HG02885 (cell line): ENCODE results near the gene ATP8B3.

Experiments used
- ATAC-seq: cut with Tn5 transposase; IDR thresholded peaks from one replicate; pipeline ENCODE4 v1.9.1; 2021; ENCODE audit warnings: mild to moderate bottlenecking; ENCODE audit not compliant: unreplicated experiment, poor library complexity

Gene ATP8B3

DNA sequence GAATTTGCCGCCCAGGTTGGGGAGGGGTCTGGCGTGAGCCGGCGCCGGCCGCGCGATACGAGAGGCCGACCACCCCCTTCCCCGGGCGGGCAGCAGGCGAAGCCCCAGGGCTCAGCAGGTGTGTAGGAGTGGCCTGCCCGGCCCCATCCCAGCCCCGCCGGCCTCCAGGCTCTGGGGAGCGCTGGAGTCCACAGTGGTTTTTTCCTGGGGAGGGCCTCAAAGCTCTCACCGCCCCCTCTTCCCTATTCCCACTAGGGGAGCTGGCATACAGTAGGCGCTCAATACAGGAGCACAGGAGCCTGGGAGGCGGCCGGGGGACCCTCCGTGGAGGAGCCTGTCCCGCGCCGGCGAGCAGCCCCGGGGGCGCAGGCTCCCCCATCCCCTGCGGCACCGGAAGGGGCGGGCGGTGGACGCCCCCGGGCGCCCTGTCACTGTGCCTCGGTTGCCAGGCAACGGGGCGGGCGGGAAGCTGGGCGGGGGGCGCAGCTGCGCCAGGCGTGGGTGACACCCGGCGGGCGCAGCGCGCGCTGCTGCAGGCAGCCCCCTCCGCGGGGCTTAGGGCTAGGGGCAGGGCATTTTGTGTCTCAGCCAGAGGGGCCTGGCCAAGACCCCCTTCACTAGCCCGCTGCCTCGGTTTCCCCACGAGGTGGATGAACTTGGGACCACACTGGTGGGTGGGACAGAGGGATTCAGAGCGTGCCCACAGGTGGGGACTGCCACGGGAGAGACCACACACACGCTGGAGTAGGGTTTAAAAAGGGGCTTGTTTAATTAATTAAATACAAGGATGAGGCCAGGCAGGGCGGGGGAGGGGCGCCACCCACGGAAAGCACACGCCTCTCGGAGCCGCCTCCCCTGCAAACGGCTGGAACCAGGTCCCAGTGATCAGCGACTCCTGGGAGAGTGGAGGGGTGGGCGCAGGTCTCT is 39.8 kb upstream of the ATP8B3 start:
- ATAC-seq: no peak

DNA sequence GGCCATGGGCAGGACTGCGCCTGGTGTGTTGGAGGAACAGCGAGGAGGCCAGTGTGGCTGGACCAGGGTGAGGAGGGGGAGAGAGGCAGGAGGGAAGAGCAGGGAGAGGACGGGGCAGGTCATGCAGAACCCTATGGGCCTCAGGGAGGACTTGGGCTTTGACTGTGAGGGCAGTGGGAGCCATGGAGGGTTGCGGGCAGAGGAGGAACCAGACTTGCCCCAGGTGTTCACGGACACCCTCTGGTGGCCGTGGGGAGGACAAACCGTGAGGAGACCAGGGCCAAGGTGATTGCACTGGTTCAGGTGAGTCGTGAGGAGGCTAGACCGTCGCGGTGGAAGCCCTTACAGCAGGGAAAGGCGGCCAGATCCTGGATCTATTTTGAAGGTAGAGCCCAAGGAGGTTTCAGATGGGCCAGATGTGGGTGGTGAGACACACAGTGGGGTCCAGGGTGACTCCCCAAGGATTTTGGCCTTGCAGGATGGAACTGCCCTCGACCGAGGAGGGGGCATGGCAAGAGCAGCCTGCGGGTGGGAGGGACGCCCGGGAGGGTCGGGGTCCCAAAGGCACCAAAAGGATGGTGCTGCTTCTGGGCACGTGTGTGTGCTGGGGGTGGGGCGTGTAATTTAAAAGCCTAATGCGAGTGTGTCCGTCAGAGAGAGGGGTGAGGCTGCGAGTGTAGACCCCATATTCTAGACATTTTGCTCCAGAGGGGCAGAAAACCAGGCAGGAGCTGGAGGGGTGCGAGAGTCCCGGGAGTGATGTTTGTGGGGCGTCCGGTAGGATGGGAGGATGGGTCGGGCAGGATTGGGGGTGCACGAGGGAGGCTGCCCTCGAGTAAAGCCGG is 39.0 kb upstream of the ATP8B3 start:
- no peak for ATAC-seq

DNA sequence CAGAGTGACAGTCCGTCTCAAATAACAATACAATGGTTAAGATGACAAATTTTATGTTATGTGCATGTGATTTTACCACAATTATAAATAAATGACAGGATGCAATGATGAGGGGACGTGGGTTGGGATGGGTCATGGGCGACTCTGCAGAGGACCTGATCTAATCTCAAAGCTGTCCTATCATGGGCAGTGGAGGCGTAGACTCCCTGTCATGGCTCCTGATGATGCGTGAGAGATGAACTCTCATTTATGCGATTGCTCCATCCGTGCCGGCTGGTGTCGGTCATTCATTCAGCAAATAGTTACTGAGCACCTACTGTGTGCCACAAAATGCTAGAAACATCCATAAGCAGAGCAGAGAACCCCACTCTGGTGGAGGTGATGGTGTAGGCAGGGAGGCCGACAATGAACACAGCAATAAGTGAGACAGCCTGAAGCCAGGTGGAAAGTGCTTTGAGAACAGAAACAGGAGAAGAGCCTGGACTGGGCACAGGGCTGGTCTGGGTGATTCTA is 37.9 kb upstream of the ATP8B3 start:
- no peak for ATAC-seq

DNA sequence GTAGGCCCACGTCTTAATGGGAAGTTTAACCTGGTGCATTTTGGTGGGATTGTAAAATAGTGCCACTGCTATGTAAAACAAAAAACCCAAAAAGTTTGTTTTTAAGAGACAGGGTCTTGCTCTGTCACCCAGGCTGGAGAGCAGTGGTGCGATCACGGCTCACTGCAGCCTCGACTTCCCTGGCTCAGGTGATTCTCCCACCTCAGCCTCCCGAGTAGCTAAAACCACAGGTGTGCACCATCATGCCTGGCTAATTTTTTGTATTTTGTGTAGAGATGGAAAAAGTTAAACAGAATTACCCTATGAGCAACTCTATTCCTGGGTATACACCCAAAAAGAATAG is 37.0 kb upstream of the ATP8B3 start:
- no peak for ATAC-seq

DNA sequence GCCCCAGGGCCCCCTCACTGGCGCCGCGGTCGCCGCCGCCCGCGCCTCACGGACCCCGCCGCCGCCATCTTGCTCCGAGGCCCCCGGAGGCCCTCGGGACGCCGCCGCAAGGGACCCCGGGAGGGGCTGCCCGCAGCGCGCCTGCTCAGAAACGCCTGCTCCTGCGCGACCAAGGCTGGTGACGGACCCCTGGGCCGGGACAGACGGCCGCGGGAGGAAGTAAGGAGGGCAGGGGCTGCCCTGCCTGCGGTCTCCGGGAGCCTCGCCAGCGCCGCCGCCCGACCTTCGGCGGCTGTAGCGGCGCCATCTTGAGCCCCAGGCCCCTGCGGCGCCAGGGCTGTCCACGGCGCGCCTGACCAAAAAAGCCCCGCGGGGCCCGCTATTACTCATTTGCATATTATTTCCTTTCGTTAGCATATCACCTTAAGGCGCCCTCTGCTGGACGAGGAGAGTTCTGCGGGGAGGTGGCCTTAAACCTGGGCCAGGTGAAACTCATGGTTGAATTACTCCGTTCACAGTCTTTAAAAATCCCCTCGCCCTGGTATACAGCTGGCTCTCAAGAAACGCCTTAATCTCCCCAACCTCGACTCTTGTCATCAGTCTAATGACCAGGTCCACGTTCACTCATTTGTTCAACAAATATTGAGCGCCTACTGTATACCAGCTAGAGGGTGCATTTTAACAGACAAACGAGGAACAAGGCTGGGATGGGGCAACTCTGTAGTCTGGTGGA is 36.5 kb upstream of the ATP8B3 start, which contains the start of gene REXO1:
Gene REXO1 (minus strand): TSS at position 85 of the 733 bp plus-strand sequence. CDS start 125 bp downstream, outside the sequence.
- ATAC-seq: peak; percentile 71

DNA sequence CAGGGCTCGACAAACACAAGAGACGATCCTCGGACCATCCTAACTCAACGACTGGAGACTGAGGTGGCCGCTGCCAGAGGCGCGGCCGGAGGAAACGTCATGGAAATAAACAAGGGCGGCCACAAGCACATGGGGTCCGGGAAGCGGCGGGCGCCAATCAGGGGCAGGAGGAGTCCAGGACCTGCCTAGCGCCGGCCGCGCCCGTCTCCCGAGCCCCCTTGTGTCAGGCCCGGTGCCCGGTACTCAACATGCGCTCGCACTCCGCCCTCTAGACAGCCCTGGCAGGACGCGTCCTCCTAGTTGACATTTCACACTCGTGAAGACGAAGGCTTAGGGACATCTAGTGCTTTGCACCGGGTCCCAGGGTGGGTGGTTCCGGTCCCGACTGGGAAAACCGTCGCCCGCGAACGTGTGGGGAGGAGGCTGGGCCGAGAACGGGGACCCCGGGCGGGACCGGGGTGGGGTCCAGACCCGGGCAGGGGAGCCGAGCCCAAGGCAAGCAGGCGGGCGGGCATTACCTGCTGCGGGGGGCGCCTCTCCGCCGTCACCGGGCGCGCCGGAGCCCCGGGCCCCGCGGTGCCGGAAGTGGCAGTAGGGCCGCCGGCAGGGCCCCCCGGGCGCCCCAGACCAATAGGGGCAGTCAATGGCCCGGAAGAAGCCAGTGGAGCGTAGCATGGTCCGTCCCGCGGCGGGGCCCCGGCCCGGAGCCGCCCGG is 35.8 kb upstream of the ATP8B3 start:
- peak; percentile 36 for ATAC-seq

DNA sequence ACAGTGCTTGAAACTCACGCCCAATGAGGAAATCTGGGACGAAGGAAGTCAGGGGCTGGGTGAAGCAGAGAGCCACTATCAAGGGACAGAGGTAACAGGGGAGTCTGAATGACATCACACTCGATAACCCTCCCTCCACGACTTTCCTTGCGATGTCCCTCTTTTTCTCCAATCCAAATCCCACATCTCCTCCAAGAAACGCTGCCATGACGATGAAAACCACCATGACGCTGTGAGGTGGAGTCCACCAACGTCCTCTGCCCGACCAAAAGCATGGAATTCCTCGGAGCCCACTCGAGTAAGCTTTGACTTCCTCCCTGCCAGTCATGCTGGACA is 35.2 kb upstream of the ATP8B3 start:
- no peak for ATAC-seq

DNA sequence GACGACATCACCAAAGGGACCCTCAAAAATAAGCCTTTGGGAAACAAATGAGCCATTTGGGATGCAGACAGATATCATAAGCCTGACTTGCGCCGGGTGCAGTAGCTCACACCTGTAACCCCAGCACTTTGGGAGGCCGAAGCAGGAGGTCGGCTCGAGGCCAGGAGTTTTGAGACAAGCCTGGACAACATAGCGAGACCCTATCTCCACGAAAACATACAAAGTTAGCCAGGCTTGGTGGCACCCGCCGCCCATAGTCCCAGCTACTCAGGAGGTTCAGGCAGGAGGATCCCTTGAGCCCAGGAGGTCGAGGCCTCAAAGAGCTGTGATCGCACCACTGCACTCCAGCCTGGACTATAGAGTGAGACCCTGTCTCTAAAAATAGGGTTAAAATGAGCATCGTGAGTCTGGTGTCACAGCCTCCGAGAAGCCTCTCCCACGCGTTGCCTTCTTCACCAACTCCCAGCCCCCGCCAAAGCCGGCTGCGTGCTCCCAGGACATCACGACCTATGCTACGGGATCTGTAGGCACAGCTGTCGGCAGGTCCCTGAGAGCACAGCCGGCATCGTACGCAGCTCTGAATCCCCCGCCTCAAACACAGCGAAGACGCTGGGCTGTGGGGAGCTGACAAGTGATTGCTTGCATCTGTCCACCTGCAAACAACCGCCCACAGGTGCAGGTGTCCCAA is 34.6 kb upstream of the ATP8B3 start:
- no peak for ATAC-seq

DNA sequence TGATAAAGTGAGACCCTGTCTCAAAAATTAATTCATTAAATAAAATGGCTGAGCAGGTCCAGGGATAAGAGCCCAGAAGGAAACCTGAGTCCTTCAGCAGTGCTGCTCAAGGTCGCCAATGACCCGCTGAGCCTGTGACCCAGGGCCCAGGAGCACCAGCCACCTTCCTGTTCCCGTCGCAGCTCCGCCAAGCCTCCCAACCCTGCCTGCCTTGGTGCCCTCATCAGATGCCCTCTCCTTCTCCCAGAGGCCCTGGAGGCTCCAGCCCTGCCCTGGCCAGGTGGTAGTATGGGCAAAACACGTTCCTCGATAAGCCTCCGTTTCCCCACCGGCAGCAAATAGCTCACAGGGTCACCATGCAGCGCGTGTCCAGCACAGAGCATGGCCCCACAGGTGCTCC is 33.6 kb upstream of the ATP8B3 start:
- no peak for ATAC-seq

DNA sequence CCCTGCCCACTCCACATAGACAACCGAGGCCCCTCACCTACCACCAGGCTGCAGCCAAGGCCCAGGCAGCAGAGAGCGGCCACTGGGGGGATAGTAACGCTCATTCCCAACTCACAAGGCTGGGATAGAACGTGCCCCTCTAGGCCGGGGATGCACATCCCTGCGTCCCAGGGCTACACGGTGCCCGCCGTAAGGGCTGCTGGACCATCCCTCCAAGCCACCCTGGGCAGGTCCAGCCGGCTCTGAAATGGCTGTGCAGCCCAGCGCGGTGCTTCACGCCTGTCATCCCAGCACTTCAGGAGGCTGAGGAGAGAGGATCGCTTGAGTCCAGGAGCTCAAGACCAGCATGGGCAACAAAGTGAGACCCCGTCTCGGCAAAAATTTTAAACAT is 33.0 kb upstream of the ATP8B3 start:
- ATAC-seq: no peak

DNA sequence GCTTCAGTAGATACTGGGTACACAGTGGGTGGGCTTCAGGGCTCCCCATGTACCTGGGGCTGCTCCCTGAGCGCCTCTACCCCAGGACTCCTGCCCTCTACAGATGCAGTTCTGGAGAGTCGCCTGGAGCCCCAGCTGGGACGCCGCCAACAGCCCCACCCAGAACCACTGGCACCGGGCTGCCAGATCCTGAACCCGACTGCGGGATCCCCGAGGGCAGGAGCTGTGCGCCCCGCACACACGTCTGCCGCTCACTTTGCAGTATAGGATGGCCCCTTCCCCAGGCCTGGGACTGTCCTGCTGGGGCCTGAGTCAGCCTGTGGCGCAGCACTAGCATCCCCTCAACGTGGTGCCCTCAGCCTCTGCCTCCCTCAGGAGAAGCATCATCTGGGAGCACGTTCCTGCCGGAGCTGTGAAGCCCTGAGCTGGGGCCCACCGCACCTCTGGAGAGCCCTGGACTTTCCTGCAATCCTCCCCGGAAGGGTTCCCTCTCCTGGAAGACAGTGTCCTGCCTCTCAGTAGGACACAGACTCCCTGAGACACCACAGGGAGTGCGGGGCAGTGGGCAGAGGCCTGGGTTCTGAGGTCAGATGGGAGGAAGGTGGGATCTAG is 32.5 kb upstream of the ATP8B3 start:
- ATAC-seq: no peak

DNA sequence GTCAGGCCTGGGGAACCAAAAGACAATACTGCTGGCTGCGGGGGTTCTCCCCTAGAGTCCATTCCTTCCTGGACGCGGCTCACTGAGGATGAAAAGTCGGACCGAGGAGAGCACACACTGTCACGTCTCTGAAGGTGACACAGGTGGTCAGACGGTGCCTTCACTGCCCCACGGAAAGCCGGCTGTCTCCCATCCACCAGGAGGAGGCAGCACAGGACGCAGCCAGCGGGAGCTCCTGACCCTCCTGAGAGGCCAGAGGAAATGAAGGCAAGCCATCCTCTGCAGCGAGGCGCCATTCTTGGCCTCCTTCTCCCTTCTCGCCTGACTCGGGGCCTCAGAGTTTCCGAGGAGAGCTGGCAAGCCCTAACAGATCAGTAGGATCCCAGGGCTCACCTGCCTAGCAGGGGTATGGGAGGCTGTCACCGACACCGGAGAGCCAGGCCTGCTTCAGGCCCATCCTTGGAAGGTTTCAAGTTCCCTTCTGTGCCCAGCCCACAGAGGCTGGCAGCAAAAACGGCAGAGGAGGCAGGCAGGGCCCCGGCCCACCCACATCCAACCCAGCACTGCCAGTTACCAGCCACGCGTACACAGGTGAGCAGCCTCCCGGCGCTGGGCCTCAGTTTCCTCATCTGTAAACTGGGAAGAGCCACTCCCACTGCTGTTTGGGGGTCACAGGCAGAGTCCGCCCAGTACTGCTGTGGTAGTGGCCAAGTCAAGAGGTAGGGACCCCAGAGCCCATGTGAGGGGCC is 31.7 kb upstream of the ATP8B3 start:
- ATAC-seq: no peak

DNA sequence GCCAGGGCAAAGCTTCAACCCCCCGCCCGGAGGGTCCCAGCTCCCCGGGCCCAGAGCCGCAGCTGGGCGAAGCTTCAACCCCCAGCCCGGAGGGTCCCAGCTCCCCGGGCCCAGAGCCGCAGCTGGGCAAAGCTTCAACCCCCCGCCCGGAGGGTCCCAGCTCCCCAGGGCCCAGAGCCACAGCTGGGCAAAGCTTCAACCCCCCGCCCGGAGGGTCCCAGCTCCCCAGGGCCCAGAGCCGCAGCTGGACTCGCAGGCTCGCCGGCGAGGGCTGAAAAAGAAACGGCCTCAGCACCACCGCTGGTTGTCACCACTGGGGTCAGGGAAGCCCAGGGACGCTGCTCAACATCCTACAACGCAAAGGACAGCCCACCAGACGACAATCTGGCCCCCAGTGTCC is 31.0 kb upstream of the ATP8B3 start:
- no peak for ATAC-seq

DNA sequence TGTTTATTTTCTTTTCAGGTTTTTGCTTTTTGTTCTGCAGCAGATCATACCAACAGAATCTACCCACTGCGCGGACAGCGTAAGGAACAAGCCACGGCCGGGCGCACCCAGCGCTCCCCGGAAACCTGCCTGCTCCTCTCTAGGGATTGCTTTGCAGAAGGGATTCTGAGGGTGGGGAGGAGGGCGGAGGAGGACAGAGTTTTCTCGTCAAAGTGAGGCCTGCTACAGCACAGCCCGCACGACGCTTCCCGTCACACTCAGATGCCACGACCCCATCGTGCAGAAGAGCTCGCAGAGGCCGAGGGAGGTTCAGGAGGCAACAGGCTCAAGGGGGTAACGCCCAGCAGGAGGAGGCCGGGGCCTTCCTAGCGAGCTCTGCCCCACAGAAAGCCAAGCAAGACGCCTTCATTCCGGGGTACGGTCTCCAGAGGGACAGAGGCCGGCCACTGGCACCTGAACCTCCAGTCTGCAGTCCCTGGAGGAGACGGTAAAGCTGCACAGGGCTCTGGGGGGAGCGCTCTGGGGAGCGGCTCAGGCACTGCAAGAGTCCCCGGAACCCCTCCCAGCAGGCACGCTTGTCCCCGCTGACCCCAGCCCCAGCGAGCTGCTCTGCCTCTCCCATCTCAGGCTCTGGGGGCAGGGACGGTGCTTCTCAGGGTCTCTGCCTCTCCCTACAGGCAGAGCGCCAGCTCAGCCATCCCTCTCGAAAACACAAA is 29.3 kb upstream of the ATP8B3 start:
- no peak for ATAC-seq

DNA sequence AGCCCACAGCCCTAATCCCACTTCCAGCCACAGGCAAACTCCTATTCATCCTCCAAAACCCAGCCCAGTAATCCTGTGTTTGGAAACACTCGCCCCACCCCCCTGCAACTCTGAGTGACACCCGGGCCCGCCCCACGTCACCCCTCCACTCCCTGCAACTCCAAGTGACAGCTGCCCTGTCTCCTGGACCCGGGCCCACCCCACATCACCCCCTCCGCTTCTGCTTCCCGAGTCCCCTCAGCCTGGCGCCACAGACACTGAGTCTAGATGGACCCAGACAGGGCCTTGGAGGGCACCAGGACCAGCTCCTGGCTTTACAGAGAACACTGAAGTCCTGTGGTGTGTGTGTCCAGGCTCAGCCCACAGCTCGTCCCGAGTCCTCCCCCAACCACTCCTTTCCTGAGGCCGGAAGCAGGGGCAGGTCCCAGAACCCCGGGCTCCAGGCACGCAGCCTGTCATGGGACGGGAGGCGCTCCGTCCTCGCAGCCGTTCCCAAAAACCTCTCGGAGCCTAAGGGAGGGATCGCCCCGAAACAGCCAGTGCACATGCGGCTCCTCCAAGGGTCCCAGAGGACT is 28.6 kb upstream of the ATP8B3 start:
- no peak for ATAC-seq

DNA sequence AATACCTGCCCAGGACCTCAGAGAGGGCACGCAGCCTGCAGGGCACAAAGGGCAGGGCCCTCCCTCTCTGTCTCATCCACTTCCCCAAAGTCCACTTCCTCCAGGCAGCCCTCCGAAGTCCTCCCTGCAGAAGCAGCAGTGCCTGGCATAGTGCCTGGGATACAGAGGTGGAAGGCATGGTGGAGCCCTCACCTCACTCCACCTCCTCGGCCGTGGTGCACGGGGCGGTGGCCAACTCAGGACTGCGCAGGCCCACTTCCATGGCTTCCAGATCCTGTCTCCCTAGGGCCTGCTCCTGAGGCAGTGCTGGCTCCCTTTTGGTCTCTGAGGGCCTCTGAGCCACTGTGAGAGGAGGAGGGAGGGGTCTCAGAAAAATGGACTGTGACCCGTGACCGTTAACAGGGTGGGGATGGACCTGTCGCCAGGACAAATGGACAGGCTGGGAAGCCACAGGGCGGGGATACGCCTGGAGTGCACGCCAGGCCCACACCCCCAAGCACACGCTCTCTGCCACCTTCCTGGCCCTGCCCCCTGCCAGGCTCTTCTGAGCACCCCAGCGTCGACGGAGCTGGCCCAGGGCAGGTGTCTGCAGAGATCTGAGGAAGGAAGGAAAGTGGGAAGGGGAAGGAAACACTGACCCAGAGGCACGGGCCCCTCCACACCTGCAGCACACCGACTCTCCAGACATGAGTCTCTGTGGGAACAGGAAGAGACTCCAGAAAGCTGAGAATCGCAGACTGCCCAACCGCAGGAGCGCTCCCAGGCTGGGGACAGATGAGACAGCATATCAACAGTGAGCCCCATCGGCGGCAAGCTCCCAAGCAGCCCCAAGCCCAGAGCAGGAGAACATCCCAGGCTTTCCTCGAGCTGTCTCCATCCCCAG is 27.8 kb upstream of the ATP8B3 start:
- no peak for ATAC-seq
